ENCODE measurements around the gene HTRA3.

- TF ChIP-seq CTCF (IDR thresholded peaks at IDR 0.05; ENCODE audit: insufficient read depth, low read depth, low read length) (no peak), EZH2 (IDR thresholded peaks at IDR 0.05; ENCODE audit: insufficient read depth, low read length) (no peak)
Observed at GRCh38 chr4:8350841-8351461, 81.4 kb downstream of the HTRA3 start.

Data from astrocyte (in vitro differentiated cells and primary cell).